ENCODE measurements around the gene RALY.
"Not testable (repeated sequence)": the region's sequence is repeated elsewhere in the genome, so short reads cannot be mapped to it uniquely, and the experiment has no call there.

The RALY gene

DNA sequence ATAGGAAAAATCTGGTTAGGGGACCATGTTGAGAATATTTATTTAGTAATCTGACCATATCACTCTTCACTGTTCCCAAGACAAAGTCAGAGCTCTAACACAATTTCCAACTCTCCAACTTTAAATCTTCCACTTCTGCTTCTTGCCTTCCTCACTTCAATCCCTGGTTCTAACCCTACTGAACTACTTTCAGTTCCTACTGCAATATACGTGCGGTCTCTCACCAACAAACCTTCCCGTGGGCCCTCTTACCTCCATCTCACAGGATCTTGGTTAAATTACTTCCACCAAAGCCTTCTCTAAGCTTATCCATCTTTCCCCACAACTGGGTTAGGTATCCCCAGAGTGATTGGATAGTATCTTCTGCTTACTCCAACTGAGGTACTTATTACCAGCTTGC lies 110.3 kb downstream of the RALY start:
- no peak for DNase-seq (ENCODE audit: low read depth in 4 of 4, low spot score in 1 of 4)

DNA sequence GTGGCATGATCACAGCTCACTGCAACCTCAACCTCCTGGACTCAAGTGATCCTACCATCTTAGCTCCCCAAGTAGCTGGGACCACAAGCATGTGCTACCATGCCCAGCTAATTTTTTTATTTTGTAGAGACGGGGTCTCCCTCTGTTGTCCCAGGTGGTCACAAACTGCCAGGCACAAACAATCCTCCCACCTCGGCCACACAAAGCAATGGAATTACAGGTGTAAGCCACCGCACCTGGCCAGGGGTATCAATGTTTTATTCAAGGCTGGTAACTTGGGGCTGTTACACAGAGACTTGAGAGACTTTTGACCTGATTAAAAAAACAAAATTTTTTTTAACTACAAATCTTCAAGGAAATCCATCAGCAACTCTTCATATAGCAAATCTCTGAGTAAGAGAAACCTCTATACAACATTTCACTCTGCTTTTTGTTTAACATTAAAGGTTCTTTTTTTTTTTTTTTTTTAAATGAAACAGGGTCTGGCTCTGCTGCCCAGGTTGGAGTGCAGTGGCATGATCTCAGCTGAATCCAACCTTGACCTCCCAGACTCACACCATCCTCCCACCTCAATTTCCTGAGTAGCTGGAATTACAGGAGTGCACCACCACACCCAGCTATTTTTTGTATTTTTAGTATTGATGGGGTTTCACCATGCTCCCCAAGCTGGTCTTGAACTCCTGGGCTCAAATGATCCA lies 112.4 kb downstream of the RALY start:
- no peak for DNase-seq (ENCODE audit: low read depth in 4 of 4, low spot score in 1 of 4)

DNA sequence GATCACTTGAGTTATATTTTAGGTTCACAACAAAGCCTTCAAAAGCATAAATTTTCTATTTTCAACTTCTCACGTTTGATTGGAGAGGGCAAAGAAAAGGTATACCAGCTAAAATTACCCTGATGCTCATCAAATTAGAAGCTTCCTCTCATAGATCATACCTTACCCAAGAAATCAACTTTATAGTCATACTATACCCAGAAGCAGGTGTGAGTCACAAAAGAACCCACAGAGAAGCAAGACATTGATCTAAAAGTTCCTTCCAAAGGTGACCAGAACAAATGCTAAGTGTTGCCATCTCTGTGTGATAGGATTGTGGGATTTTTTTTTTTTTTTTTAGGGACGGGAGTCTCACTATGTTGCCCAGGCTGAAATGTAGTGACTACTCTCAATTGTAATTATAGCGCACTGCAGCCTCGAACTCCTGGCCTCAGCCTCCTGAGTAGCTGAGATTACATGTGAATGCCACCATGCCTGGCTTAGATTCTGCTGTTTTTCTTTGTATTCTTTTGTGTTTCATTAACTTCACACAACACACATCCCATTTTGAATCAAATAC lies 115.0 kb downstream of the RALY start:
- DNase-seq (ENCODE audit: low read depth in 4 of 4, low spot score in 1 of 4), result no peak

DNA sequence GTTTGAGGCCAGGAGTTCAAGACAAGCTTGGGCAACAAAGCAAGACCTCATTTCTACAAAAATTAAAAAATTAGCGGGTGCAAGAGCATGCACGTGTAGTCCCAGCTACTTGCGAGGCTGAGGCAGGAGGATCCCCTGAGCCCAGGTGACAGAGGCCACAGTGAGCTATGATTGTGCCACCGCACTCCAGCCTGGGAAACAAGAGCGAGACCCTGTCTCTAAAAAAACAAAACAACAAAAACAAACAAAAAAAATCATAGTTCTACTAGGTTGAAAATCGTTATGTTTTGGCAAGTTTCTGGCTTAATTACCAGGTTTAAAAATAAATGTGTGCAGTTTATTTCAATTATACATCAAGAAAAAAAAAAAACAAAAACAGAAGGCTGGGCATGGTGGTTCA lies 115.7 kb downstream of the RALY start:
- DNase-seq (ENCODE audit: low read depth in 4 of 4, low spot score in 1 of 4), result no peak

DNA sequence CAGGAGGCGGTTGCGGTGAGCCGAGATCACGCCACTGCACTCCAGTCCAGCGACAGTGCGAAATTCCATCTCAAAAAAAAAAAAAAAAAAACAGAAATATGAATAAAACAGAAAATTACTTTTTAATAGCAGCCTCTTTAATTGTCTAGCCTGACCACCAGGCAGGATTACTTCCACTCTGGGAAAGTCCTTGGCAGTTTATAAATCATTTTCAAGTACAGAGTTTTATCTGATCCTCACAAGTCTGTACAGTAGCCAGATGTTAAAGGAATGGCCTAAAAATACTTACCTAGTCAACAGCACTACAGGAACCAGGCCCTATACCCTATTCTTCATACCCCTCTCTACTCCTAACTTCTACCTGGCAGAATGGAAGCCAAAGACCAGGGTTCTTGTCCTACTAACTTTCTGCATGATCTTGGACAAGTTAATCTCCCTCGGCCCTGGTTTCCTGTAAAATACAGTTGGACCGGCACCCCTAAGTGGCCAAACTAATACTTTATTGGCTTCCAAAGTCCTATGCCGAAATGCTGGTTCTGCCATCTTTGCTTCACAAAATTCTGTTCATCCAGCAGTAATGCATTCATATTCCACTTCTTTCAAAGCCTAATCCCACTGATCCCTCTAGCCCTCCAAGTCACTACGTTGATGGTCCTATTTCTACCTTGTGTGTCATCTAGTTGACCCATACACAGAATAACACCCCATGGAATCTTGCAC lies 116.5 kb downstream of the RALY start:
- DNase-seq (ENCODE audit: low read depth in 4 of 4, low spot score in 1 of 4), result no peak

DNA sequence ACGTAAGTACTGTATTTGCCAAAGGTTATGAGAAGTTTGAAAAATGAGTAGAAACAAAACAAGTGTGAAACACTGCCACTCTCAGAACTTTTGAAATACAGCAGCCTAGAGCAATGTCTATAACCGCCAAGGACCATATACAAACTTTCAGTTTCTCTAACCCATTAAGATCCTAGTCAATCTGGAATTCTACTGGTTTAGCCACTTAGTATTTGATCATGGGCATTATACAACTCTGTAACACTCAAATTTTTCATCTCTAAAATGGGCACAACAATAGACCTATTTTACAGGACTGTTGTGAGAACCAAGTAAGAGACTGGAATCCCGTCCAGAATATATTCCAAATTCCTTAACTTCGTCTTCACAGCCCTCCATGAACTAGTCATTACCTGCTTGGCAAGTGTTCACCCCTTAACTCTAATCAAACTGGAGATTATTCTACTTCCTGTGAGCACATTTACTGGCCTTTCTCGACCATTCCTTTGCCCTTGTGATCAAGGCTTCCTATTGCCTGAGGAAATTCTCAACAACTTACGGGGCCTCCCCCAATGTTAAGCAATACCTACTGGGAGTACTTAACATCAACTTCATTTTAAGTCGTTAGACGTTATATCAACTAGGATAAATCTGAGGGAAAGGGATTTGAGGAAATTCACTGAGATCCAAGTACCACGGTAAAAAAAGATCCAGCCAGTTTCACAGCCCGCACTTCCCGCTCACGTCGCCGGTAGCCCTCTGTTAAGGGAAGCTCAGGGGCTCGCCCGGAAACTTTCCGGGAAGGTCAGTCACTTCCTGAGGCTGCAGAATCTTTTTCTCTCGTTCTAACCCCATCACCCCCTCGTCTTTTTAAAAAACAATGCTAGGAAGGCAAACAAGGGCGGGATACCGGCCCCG lies 117.3 kb downstream of the RALY start:
- no peak for DNase-seq (ENCODE audit: low read depth in 4 of 4, low spot score in 1 of 4)

- peak; percentile 77 to 91 (median 86) for DNase-seq (ENCODE audit: low read depth in 4 of 4, low spot score in 1 of 4)
Observed at GRCh38 chr20:34111702-34112599, 118.2 kb downstream of the RALY start, which contains the start of gene EIF2S2. EIF2S2 (minus strand) TSS chr20:34112243; CDS start chr20:34112110, 133 bp downstream.

DNA sequence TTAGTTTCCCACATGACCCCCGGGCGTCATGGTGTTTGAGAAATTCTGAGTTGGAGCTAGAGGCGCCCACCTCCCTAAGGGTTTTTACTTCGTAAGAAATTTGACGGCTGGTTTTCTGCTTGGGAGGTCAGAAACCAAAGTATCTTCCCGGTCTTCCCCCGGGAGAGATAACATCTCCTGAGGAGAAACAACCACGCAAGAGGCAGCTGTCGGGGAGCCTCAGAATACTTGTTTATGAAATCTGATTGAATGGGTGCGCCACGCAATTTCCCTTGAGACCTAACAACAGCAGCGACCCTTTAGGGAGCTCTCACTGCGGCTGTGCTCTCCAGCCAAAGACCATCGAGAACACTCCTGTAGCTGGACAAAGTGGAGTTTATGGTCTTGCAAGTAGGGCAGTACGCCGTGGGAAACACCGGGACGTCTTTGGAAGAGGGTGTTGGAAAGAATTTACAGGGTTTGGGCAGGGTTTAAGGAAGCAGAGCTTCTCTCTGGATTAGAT lies 118.9 kb downstream of the RALY start:
- DNase-seq (ENCODE audit: low read depth in 4 of 4, low spot score in 1 of 4), result no peak

- no peak for DNase-seq (ENCODE audit: low read depth in 4 of 4, low spot score in 1 of 4)
Observed at GRCh38 chr20:34114809-34115208, 121.1 kb downstream of the RALY start.

- DNase-seq (ENCODE audit: low read depth in 4 of 4, low spot score in 1 of 4), result no peak
Observed at GRCh38 chr20:34115232-34115631, 121.5 kb downstream of the RALY start.

DNA sequence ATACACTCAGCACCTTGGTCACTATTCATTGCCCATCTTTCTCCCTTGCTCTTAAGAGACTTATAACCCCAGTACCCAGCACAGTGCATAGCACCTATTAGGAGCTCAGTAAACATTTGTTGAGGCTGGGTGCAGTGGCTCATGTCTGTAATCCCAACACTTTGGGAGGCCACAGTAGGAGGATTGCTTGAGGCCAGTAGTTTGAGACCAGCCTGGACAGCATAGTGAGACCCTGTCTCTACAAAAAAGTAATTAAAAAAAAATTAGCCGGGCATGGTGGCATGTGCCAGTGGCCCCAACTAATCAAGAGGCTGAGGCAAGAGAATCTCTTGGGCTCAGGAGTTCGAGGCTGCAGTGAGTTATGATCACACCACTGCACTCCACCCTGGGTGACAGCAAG lies 126.5 kb downstream of the RALY start:
- DNase-seq (ENCODE audit: low read depth in 4 of 4, low spot score in 1 of 4), result no peak

DNA sequence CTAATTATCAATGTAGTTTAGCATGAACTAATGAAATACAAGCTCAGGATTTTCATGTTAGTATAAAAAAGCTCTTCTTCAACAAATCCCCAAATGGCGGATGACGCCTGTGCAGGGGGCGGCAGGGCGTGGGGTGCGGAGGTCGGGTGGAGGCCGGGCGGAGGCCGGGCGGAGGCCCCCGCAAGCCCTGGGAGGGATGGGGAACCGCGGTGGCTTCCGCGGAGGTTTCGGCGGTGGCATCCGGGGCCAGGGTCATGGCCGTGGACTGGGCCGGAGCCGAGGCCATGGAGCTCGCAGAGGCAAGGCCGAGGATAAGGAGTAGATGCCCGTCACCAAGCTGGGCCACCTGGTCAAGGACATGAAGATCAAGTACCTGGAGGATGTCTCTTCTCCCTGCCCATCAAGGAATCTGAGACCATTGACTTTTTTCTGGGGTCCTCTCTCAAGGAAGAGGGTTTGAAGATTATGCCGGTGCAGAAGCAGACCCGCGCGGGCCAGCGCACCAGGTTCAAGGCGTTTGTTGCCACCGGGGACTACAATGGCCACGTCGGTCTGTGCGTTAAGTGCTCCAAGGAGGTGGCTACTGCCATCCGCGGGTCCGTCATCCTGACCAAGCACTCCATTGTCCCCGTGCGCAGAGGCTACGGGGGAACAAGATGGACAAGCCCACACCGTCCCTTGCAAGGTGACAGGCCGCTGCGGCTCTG lies 128.7 kb downstream of the RALY start:
- DNase-seq (ENCODE audit: low read depth in 4 of 4, low spot score in 1 of 4), result no peak

GRCh38 chr20:34123309-34123708 lies 129.6 kb downstream of the RALY start:
- DNase-seq (ENCODE audit: low read depth in 4 of 4, low spot score in 1 of 4), result no peak

GRCh38 chr20:34124469-34125249 lies 130.9 kb downstream of the RALY start:
- no peak for DNase-seq (ENCODE audit: low read depth in 4 of 4, low spot score in 1 of 4)

GRCh38 chr20:34127792-34128191 lies 134.1 kb downstream of the RALY start:
- DNase-seq (ENCODE audit: low read depth in 4 of 4, low spot score in 1 of 4), result no peak

- DNase-seq (ENCODE audit: low read depth in 4 of 4, low spot score in 1 of 4), result peak in 3 of 4 experiments; percentile 14 to 41 (median 19)
Observed at GRCh38 chr20:34129518-34130162, 135.9 kb downstream of the RALY start.

DNA sequence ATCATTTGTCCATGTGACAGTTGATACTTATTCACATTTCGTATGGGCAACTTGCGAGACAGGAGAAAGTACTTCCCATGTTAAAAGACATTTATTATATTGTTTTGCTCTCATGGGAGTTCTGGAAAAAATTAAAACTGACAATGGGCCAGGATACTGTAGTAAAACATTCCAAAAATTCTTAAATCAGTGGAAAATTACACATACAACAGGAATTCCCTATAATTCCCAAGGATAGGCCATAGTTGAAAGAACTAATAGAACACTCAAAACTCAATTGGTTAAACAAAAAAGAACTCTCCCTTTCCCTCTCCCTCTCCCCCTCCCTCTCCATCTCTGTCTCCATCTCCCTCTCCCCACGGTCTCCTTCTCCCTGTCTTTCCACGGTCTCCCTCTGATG lies 137.8 kb downstream of the RALY start:
- DNase-seq (ENCODE audit: low read depth in 4 of 4, low spot score in 1 of 4), result no peak

- not testable (repeated sequence) for DNase-seq (ENCODE audit: low read depth in 4 of 4, low spot score in 1 of 4)
Observed at GRCh38 chr20:34132491-34132890, 138.8 kb downstream of the RALY start.
